Suprapubic skin (tissue), 4 donors: Measurements from ENCODE around the gene KCNT1. TPM values are rescaled to one million over a fixed set of nuclear protein-coding genes. Genes with fewer than 3 reads are reported as not detected.

Experiments used
- DNase-seq, 2 donors: peaks; one replicate each; pipeline ENCODE4 v3.0.0-alpha.2; 2019; ENCODE audit warnings: low spot score in 2 of 2
- H3K27ac ChIP-seq: fragments of 200-600 bp; sonication (generic); one replicate; pipeline ENCODE4 v1.5.1; 2019
- H3K27me3 ChIP-seq: fragments of 200-600 bp; sonication (generic); one replicate; pipeline ENCODE4 v1.5.1; 2019
- H3K36me3 ChIP-seq: fragments of 200-600 bp; sonication (generic); one replicate; pipeline ENCODE4 v1.5.1; 2019
- H3K4me1 ChIP-seq: fragments of 200-600 bp; sonication (generic); one replicate; pipeline ENCODE4 v1.5.1; 2019
- H3K4me3 ChIP-seq: fragments of 200-600 bp; sonication (generic); one replicate; pipeline ENCODE4 v1.5.1; 2019; ENCODE audit warnings: mild to moderate bottlenecking
- H3K9me3 ChIP-seq: fragments of 200-600 bp; sonication (generic); one replicate; pipeline ENCODE4 v1.5.1; 2019
- CTCF ChIP-seq, 2 donors: fragments of 200-600 bp in 1 of 2; fragments of 450-650 bp in 1 of 2; sonication (generic) in 1 of 2; IDR thresholded peaks; one replicate each; pipeline ENCODE4 v1.5.1; 2016 to 2019; ENCODE audit warnings: antibody characterized with exemption in 2 of 2, mild to moderate bottlenecking in 1 of 2, moderate library complexity in 1 of 2
- EP300 ChIP-seq: sonication (generic); formaldehyde crosslinking; IDR thresholded peaks from one replicate; pipeline ENCODE4 v1.6.1; 2017; ENCODE audit warnings: antibody characterized with exemption
- POLR2A ChIP-seq, 2 donors: fragments of 450-650 bp; IDR thresholded peaks; one replicate each; pipeline ENCODE4 v1.6.1; 2017; ENCODE audit warnings: antibody characterized with exemption in 2 of 2, mild to moderate bottlenecking in 2 of 2, moderate library complexity in 2 of 2
- POLR2AphosphoS5 ChIP-seq, 3 donors: sonication (generic); formaldehyde crosslinking; IDR thresholded peaks; one replicate each; pipeline ENCODE4 v1.6.1; 2017; ENCODE audit warnings: antibody characterized with exemption in 3 of 3
- WGBS: methylation state at CpG from one replicate; pipeline ENCODE4 v1.1.5; 2018; 5-methylcytosine and 5-hydroxymethylcytosine counted together
- total RNA-seq, 4 donors: library from RNA; depleted of rRNA; stranded (reverse); fragments of >200 nt; gene quantifications; one replicate each; pipeline ENCODE4 v1.1.0, GENCODE V29; 2016

Gene KCNT1
- total RNA-seq, 4 donors from 2014 or later, result 0.10 to 0.23 TPM; not detected in 2

GRCh38 chr9:135763716-135764446 lies 61.9 kb downstream of the KCNT1 start:
- H3K9me3 ChIP-seq, result peaks cover 9% of the 10 kb centered on the region
- DNase-seq, result no peak
- no peaks in the 10 kb centered on the region for H3K36me3 ChIP-seq
- 87% methylated on average over 21 of the region's 24 CpGs for WGBS
- H3K4me1 ChIP-seq, result no peaks in the 10 kb centered on the region
- no peak overlapping the region for H3K27ac ChIP-seq
- TF ChIP-seq CTCF (IDR thresholded peaks at IDR 0.05), result no peak
- no peak for TF ChIP-seq EP300
- no peak for TF ChIP-seq POLR2A (IDR thresholded peaks at IDR 0.05)
- TF ChIP-seq POLR2AphosphoS5 (IDR thresholded peaks at IDR 0.05), result no peak
- no peak overlapping the region for H3K4me3 ChIP-seq
- H3K27me3 ChIP-seq, result peaks cover 35% of the 10 kb centered on the region

GRCh38 chr9:135764731-135765130 lies 62.7 kb downstream of the KCNT1 start:
- 87% methylated on average over 16 of the region's 19 CpGs for WGBS
- no peak for DNase-seq
- Histone ChIP-seq H3K9me3 (peaks cover 9% of the 10 kb centered on the region), H3K36me3 (no peaks in the 10 kb centered on the region), H3K4me3 (no peak overlapping the region), H3K27me3 (peaks cover 27% of the 10 kb centered on the region), H3K4me1 (no peaks in the 10 kb centered on the region), H3K27ac (no peak overlapping the region)
- no peak for TF ChIP-seq EP300
- TF ChIP-seq POLR2A (IDR thresholded peaks at IDR 0.05), result no peak
- no peak for TF ChIP-seq CTCF (IDR thresholded peaks at IDR 0.05)
- TF ChIP-seq POLR2AphosphoS5 (IDR thresholded peaks at IDR 0.05), result no peak

GRCh38 chr9:135765416-135765815 lies 63.4 kb downstream of the KCNT1 start:
- Histone ChIP-seq H3K4me1 (no peaks in the 10 kb centered on the region), H3K9me3 (peaks cover 9% of the 10 kb centered on the region), H3K4me3 (no peak overlapping the region), H3K36me3 (no peaks in the 10 kb centered on the region), H3K27me3 (peaks cover 21% of the 10 kb centered on the region), H3K27ac (no peak overlapping the region)
- no peak for DNase-seq
- WGBS, result 99% methylated on average over 12 of the region's 13 CpGs
- TF ChIP-seq POLR2AphosphoS5 (IDR thresholded peaks at IDR 0.05), result no peak
- TF ChIP-seq EP300, result no peak
- TF ChIP-seq CTCF (IDR thresholded peaks at IDR 0.05), result no peak
- TF ChIP-seq POLR2A (IDR thresholded peaks at IDR 0.05), result no peak

GRCh38 chr9:135766251-135766650 lies 64.3 kb downstream of the KCNT1 start:
- 100% methylated on average over 2 of the region's 4 CpGs for WGBS
- no peak for DNase-seq

More at GRCh38 chr9:135766251-135766650, 64.3 kb downstream of the KCNT1 start:
- Histone ChIP-seq H3K4me3 (no peak overlapping the region), H3K9me3 (peaks cover 9% of the 10 kb centered on the region), H3K27me3 (peaks cover 26% of the 10 kb centered on the region), H3K27ac (no peak overlapping the region), H3K36me3 (no peaks in the 10 kb centered on the region), H3K4me1 (no peaks in the 10 kb centered on the region)
- no peak for TF ChIP-seq CTCF (IDR thresholded peaks at IDR 0.05)
- no peak for TF ChIP-seq POLR2A (IDR thresholded peaks at IDR 0.05)
- TF ChIP-seq EP300, result no peak
- no peak for TF ChIP-seq POLR2AphosphoS5 (IDR thresholded peaks at IDR 0.05)
